ENCODE results near the gene PNPLA7.

DNA sequence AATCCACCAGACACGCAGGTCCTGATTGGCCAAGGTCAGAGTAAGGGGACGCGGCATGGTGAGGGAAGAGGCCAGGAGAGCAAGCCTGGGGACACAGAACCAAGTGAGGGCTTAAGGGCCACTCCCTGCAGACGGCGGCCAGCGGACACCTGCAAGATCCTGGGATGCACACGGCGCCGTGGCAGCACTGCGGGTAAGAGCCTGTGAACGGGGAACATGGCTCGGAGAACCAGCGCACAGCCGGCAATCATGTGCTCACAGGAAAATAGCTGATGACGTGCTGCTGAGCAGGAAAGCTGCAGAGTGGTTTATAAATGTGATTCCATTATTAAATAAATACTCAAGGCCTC, 64.1 kb downstream of the PNPLA7 start:
- TF ChIP-seq, protein P1, sequence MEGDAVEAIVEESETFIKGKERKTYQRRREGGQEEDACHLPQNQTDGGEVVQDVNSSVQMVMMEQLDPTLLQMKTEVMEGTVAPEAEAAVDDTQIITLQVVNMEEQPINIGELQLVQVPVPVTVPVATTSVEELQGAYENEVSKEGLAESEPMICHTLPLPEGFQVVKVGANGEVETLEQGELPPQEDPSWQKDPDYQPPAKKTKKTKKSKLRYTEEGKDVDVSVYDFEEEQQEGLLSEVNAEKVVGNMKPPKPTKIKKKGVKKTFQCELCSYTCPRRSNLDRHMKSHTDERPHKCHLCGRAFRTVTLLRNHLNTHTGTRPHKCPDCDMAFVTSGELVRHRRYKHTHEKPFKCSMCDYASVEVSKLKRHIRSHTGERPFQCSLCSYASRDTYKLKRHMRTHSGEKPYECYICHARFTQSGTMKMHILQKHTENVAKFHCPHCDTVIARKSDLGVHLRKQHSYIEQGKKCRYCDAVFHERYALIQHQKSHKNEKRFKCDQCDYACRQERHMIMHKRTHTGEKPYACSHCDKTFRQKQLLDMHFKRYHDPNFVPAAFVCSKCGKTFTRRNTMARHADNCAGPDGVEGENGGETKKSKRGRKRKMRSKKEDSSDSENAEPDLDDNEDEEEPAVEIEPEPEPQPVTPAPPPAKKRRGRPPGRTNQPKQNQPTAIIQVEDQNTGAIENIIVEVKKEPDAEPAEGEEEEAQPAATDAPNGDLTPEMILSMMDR (IDR thresholded peaks at IDR 0.05), result no peak
- TF ChIP-seq POLR2AphosphoS5 (IDR thresholded peaks at IDR 0.05), result no peak
- TF ChIP-seq EP300 (IDR thresholded peaks at IDR 0.05; ENCODE audit: low read depth), result no peak
- no peak for TF ChIP-seq POLR2A (IDR thresholded peaks at IDR 0.05)

All from transverse colon (tissue), 4 donors.